Fibroblast of peridontal ligament (primary cell): Measurements from ENCODE around the gene UBC.
"Not testable (repeated sequence)": the region's sequence is repeated elsewhere in the genome, so short reads cannot be mapped to it uniquely, and the experiment has no call there.

Experiments used
- DNase-seq: peaks from one replicate; pipeline ENCODE4 v3.0.0-alpha.2; 2010; ENCODE audit errors: extremely low read depth

The UBC gene

DNA sequence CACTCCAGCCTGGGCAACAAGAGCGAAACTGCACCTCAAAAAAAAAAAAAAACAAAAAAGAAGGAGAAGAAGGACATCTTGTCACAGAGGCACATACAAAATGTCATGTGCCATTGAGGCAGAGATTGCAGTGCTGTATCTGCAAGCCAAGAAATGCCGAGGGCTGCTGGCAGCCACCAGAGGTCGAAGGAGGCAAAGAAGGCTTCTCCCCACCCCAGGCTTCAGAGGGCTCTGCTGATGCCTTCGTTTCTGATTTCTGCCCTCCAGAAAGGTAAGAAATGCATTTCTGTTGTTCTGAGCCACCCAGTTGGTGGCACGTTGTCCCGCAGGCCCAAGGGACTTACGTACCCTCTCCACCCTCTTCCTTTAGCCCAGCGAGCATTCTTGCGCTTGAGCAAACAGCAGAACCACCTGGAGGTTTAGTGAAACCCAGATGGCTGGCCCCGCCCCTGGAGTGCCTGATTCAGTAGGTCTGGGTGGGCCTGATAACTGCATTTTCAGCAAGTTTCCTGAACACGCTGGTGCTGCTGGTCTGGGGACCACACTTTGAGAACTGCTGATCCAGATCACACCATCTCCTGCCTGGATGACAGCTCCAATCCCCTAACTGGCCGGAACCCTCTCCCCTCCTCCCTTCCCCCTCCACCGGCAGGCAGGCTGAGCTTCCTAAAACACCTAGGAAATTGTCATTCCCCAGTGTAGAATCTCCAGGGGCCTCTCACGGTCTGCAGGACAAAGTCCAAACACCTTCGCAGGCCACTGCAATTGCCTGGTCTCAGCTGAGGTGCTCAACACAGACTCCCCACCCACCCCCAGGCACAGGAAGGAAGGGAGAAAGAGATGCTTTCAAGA, 29.6 kb downstream of the UBC start:
- no peak for DNase-seq

DNA sequence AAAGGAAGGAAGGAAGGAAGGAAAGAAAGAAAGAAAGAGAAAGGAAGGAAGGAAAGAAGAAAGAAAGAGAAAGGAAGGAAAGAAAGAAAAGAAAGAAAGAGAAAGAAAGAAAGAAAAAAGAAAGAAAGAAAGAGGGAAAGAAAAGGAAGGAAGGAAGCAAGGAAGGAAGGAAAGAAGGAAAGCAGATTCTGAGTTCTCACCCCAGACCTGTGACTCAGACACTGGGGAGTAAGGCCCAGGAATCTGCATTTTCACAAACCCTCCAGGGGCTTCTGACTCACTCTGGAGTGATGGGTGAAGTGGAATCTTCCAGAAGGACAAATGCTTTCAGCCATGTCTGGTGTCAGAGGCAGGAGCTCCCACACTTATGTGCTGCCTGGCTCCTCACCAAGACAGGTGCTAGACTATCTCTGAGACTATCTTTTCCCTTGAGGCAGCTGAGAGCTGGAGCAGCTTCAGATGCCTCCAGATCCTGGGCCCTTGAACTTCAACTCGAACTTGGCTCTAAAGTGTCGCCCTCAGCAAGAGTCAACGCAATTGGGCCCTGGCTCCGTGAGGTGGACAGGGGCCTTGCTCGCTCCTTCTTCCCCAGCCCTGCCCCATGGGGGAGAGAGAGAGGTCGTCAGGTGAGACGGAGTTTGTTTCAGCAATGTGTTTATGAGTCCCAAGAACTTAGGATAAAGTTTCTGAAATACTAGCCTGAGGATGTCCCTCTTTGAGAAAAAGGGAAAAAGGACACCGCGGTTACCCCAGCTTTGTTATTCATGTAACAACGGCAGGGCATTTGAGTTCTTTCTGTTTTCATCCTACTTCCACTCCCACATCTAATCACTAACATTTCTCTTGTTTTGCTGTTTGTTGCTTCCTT, 31.0 kb downstream of the UBC start:
- no peak for DNase-seq

DNA sequence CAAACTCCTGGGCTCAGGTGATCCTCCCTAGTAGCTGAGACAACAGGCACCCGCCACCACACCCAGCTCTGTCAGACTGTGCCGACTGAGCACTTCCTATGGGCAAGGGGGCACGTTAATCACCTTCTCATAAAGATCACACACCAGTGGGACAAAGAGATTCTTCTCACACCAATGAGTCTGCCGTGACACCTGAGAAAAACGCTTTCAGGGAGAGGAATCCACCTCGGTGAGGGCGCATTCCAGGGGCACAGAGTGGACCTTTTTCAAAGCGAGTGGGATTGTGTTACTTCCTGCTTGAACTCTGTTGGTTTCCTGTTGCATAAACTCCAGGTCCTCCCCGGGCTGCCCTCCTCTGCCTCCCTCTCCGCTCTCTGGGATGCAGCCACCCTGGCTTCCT, 33.3 kb downstream of the UBC start:
- DNase-seq = no peak

GRCh38 chr12:124880335-124880734, 34.1 kb downstream of the UBC start:
- DNase-seq = not testable (repeated sequence)

GRCh38 chr12:124878795-124879516, 35.5 kb downstream of the UBC start:
- no peak for DNase-seq

- DNase-seq = no peak
Measured at GRCh38 chr12:124877423-124877822, 37.0 kb downstream of the UBC start.

DNA sequence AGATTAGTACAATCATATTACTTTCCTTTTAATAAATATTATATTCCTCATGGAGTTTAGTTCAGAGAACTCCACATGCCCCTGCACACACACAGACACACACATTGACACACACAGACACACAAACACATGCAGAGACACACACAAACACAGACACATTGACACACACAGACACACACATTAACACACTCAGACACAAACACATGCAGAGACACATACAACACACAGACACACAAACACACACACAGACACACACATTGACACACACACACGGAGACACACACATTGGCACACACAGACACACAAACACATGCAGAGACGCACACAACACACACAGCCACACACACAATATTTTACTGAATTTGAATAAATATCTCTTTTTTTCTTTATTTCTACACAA, 38.3 kb downstream of the UBC start:
- DNase-seq = no peak

GRCh38 chr12:124875803-124876132, 38.7 kb downstream of the UBC start:
- DNase-seq = no peak

GRCh38 chr12:124874988-124875802, 39.3 kb downstream of the UBC start:
- DNase-seq = no peak

DNA sequence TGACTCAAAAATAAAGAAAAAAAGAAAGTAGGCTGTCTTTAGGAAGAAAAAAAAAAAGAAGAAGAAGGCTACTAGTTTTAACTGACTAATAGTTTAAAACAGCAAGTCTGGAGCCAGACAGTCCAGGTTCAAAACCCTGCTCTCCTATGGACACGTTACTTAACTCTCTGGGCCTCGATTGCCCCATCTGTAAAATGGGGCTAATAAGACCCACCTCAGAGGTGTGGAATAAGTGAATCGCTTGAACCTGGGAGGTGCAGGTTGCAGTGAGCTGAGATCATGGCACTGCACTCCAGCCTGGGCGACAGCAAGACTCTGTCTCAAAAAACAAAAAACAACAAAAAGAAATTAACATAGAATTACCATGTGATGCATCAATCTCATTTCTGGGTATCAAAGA, 40.3 kb downstream of the UBC start:
- DNase-seq = no peak

DNA sequence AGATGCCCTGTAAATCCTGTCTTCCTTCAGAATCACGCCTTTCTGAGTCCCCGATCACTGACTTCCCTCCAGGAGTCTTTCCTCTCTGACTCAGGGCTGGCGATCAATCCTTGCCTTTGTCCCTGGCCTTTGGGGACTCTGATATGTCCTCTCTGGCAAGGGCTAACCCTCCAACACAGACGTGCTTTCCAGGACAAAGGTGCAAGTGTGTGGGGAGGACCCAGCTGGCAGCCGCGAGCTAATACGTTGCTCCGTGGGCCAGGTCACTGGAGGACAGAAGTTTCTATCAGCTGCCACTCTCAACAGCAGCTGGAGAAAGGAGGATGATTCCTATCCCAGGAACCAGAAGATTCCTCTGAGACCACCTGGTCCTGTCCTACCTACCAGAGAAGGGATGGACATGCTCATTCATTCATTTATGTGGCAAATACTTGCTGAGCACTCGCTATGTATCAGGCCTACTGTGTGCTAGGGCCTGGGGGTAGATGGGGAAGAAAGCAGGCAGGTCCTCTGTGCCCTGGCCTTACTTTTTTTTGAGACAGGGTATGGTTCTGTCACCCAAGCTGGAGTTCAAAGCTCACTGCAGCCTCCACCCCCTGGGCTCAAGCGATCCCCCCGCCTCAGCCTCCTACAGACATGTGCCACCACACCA, 42.3 kb downstream of the UBC start:
- no peak for DNase-seq

DNA sequence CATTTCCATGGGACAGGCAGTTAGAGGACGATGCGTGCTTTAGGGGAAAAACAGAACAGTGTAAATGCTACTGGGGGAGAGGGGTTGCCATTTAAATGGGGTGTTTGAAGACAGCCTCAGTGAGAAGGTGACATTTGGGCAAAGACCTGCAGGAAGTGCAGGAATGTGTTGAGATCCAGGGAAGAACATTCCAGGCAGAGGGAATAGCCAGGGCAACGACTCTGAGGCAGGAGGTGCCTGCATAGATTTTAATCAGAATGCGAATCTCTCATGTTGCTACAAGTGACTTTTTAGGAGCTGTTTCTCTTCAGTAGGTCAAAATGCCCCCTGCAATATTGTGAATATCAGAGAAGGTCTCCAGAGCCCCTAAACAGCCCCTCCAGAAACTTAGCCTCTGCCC, 43.2 kb downstream of the UBC start:
- DNase-seq = no peak

DNA sequence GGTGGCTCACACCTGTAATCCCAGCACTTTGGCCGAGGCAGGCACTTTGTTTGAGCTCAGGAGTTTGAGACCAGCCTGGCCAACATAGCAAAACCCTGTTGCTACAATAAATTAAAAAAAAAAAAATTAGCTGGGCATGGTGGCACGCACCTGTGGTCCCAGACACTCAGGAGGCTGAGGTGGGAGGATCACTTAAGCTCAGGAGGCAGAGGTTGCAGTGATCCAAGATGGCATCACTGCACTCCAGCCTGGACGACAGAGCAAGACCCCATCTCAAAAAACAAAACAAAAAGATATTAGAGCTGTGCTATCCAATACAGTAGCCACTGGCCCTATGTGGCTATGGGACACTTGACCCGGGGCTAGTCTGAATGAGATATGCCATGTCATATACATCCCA, 43.9 kb downstream of the UBC start:
- no peak for DNase-seq

GRCh38 chr12:124869059-124869665, 45.3 kb downstream of the UBC start:
- no peak for DNase-seq

- DNase-seq = no peak
Measured at GRCh38 chr12:124868252-124869058, 46.0 kb downstream of the UBC start.

DNA sequence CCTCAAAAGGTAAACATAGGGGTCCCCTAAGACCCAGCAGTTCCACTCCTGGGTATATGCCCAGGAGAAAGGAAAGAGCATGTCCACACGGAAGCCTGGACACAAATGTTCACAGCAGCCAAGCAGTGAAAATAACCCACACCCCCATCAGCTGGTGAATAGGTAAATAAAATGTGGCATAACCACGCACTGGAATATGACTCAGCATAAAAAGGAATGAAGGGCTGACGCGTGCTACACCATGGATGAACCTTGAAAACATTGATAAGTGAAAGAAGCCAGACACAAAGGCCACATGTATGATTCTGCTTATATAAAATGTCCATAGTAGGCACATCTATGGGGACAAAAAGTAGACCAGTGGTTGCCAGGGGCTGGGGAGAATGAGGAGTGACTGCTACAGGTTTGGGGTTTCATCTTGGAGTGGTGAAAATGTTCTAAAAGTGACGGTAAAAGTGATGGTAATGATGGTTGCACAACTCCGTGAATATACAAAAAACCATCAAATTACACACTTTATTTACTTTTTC, 47.0 kb downstream of the UBC start:
- DNase-seq = peak; percentile 62

GRCh38 chr12:124866883-124867400, 47.5 kb downstream of the UBC start:
- no peak for DNase-seq

DNA sequence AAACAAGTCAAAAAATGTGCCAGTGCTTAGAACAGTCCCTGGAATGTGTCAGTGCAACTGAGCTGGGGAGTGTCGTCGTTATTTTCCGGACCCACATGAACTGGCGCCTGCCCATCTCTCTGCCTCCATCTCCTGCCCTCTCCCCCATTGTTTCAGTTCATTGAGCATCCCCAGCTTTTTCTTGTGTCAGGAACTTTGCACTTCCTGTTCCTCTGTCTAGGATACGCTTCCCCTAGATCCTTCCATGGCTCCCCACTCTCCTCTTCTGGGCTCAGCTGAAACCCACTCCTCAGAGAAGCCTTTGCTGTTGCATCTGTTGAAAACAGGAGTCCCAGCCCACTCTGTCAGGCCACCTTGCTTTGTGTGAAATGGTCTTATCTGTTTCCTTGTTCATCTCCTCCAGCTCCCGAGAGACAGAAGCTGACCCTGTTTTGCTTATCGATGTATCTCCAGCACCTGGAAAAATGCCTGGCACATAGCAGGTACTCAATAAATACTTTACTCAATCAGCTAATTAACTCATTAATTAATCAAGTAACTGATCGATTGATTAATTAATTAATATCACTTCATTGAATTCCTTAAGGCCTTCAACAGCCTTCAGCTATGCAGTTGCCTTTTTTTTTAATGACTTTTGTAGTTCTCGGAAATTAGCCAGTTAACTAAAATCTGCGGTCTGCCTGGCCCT, 48.1 kb downstream of the UBC start:
- DNase-seq = no peak

GRCh38 chr12:124865728-124866127, 48.7 kb downstream of the UBC start:
- no peak for DNase-seq
